HCT116 (cell line): ENCODE results near the gene MAVS. TPM values are rescaled to one million over a fixed set of nuclear protein-coding genes. Genes with fewer than 3 reads are reported as not detected.
A peak's percentile ranks its signal among the peaks of the same experiment; 100 is the strongest.

Experiments
- ATAC-seq: fragments of 200-7000 bp; cut with Tn5 transposase; 2 replicates; pipeline ENCODE4 v1.9.1; 2020; ENCODE audit warnings: mild to moderate bottlenecking, moderate library complexity
- BruUV-seq: library from RNA; stranded (reverse); fragments of 400-500 nt; replicated peaks from 2 replicates; lab custom pipeline; 2021; lab: Mats Ljungman, UMichigan
- CTCF ChIA-PET: fragments of 300-600 bp; sonication (Branson Sonifier 250); formaldehyde crosslinking; loops from one replicate; lab custom pipeline; 2021; ENCODE audit warnings: antibody characterized with exemption; lab: Charles Lee
- POLR2A ChIA-PET: fragments of 300-600, 350-600 bp; sonication (Branson Sonifier 250); formaldehyde crosslinking; loops from one replicate; lab custom pipeline; 2021; ENCODE audit warnings: antibody characterized with exemption; lab: Charles Lee
- RAD21 ChIA-PET, 2 experiments: fragments of 300-600 bp; sonication (Branson Sonifier 250); formaldehyde crosslinking; loops; one replicate each; lab custom pipeline; 2023; ENCODE audit warnings: low total read pairs in 2 of 2; ENCODE audit not compliant: uncharacterized antibody in 2 of 2, unreplicated experiment in 2 of 2, low non-redundant PET in 1 of 2; lab: Charles Lee
- DNase-seq: peaks from one replicate; pipeline ENCODE4 v3.0.0-alpha.2; 2010; ENCODE audit warnings: low read depth, low spot score
- H2AFZ ChIP-seq: fragments of 200-600 bp; shearing (Covaris generic), sonication (generic); 2 replicates; pipeline ENCODE4 v1.6.1; 2017; ENCODE audit warnings: low read depth, mixed run types, mixed read lengths, antibody characterized with exemption, low read length; ENCODE audit not compliant: poor library complexity, severe bottlenecking
- H3K27ac ChIP-seq: 2 replicates; pipeline ENCODE4 v1.5.1; 2012; ENCODE audit warnings: low read depth, low read length
- H3K27me3 ChIP-seq: fragments of 200-600 bp; sonication (generic); 2 replicates; pipeline ENCODE4 v1.6.1; 2016; ENCODE audit warnings: mixed run types, low read length, mixed read lengths; ENCODE audit not compliant: insufficient read depth
- H3K36me3 ChIP-seq, 2 experiments: fragments of 200-500 bp in 1 of 2; fragments of 200-600 bp in 1 of 2; sonication (Bioruptor generic) in 1 of 2; sonication (generic) in 1 of 2; 2 replicates each; pipeline versions ENCODE4 v1.5.1 to v1.6.1; 2014 to 2016; ENCODE audit warnings: low read length in 2 of 2, inconsistent platforms in 1 of 2, mixed read lengths in 1 of 2, mixed run types in 1 of 2; ENCODE audit not compliant: insufficient read depth in 2 of 2, control insufficient read depth in 1 of 2
- H3K4me1 ChIP-seq, 2 experiments: fragments of 200-600 bp in 1 of 2; sonication (generic) in 1 of 2; 2 replicates each; pipeline versions ENCODE4 v1.5.1 to v1.6.1; 2012 to 2017; ENCODE audit warnings: low read length in 2 of 2, inconsistent platforms in 1 of 2, mild to moderate bottlenecking in 1 of 2, mixed read lengths in 1 of 2, mixed run types in 1 of 2, moderate library complexity in 1 of 2; ENCODE audit not compliant: insufficient read depth in 2 of 2, control insufficient read depth in 1 of 2
- H3K4me2 ChIP-seq: fragments of 200-600 bp; sonication (generic); 2 replicates; pipeline ENCODE4 v1.6.1; 2017; ENCODE audit warnings: mixed run types, low read length, mixed read lengths
- H3K4me3 ChIP-seq, 2 experiments: fragments of 200-600 bp in 1 of 2; sonication (generic) in 1 of 2; replicated peaks in 1 of 2; 2 replicates each; pipeline ENCODE4 v1.5.1; 2011 to 2016; ENCODE audit warnings: low read length in 2 of 2, control low read depth in 1 of 2, low read depth in 1 of 2, mild to moderate bottlenecking in 1 of 2, mixed read lengths in 1 of 2, mixed run types in 1 of 2
- H3K79me2 ChIP-seq: fragments of 200-600 bp; sonication (generic); 2 replicates; pipeline ENCODE4 v1.6.1; 2017; ENCODE audit warnings: mild to moderate bottlenecking, mixed run types, low read length, moderate library complexity, mixed read lengths; ENCODE audit not compliant: insufficient read depth
- H3K9ac ChIP-seq: fragments of 200-600 bp; sonication (generic); 2 replicates; pipeline ENCODE4 v1.6.1; 2016; ENCODE audit warnings: low read length, mixed read lengths
- H3K9me2 ChIP-seq: fragments of 200-600 bp; sonication (generic), shearing (Covaris generic); 2 replicates; pipeline ENCODE4 v1.6.1; 2017; ENCODE audit warnings: mixed run types, mild to moderate bottlenecking, moderate library complexity; ENCODE audit not compliant: insufficient read depth
- H3K9me3 ChIP-seq, 2 experiments: fragments of 200-500 bp in 1 of 2; fragments of 200-600 bp in 1 of 2; sonication (Bioruptor generic) in 1 of 2; sonication (generic) in 1 of 2; 2 replicates each; pipeline ENCODE4 v1.6.1; 2014 to 2017; ENCODE audit warnings: low read length in 2 of 2, mixed read lengths in 2 of 2, inconsistent platforms in 1 of 2, low read depth in 1 of 2, mild to moderate bottlenecking in 1 of 2, mixed run types in 1 of 2, moderate library complexity in 1 of 2; ENCODE audit not compliant: control insufficient read depth in 1 of 2, insufficient read depth in 1 of 2
- H4K20me1 ChIP-seq: fragments of 200-600 bp; sonication (generic), shearing (Covaris generic); 2 replicates; pipeline ENCODE4 v1.6.1; 2017; ENCODE audit warnings: mixed run types, mild to moderate bottlenecking, moderate library complexity; ENCODE audit not compliant: insufficient read depth
- ATF3 ChIP-seq: IDR thresholded peaks from 2 replicates; pipeline ENCODE4 v1.6.1; 2012
- EGR1 ChIP-seq: IDR thresholded peaks from 2 replicates; pipeline ENCODE4 v1.6.1; 2012; ENCODE audit warnings: low read depth
- ELF1 ChIP-seq: IDR thresholded peaks from 2 replicates; pipeline ENCODE4 v1.6.1; 2012; ENCODE audit warnings: low read depth, borderline replicate concordance
- EZH2 ChIP-seq: fragments of 200-600 bp; sonication (generic); IDR thresholded peaks from 2 replicates; pipeline ENCODE4 v1.6.1; 2017; ENCODE audit warnings: antibody characterized with exemption, mixed run types
- EZH2phosphoT487 ChIP-seq: fragments of 200-600 bp; IDR thresholded peaks from 2 replicates; pipeline ENCODE4 v1.6.1; 2018; ENCODE audit warnings: antibody characterized with exemption, borderline replicate concordance
- JUND ChIP-seq: IDR thresholded peaks from 2 replicates; pipeline ENCODE4 v1.6.1; 2012
- MAX ChIP-seq: IDR thresholded peaks from 2 replicates; pipeline ENCODE4 v1.6.1; 2012
- POLR2A ChIP-seq: IDR thresholded peaks from 2 replicates; pipeline ENCODE4 v1.7.0; 2011; ENCODE audit warnings: borderline replicate concordance; ENCODE audit not compliant: insufficient read depth, insufficient read length; ENCODE audit errors: extremely low read depth
- POLR2AphosphoS5 ChIP-seq: IDR thresholded peaks from 2 replicates; pipeline ENCODE4 v1.6.1; 2011; ENCODE audit warnings: mild to moderate bottlenecking, low read depth, low read length, moderate library complexity
- REST ChIP-seq: IDR thresholded peaks from 2 replicates; pipeline ENCODE4 v1.6.1; 2012; ENCODE audit warnings: low read depth
- SIN3A ChIP-seq: IDR thresholded peaks from 2 replicates; pipeline ENCODE4 v1.6.1; 2012; ENCODE audit warnings: low read depth
- SP1 ChIP-seq: IDR thresholded peaks from 2 replicates; pipeline ENCODE4 v1.6.1; 2012; ENCODE audit warnings: low read depth
- SRF ChIP-seq: IDR thresholded peaks from 2 replicates; pipeline ENCODE4 v1.6.1; 2012; ENCODE audit warnings: low read depth
- TCF7L2 ChIP-seq: IDR thresholded peaks from 2 replicates; pipeline ENCODE4 v1.7.0; 2011; ENCODE audit warnings: borderline replicate concordance, inconsistent platforms; ENCODE audit not compliant: insufficient read depth, insufficient read length; ENCODE audit errors: extremely low read depth
- YY1 ChIP-seq: IDR thresholded peaks from 2 replicates; pipeline ENCODE4 v1.6.1; 2011; ENCODE audit warnings: low read length, low read depth, moderate library complexity, mild to moderate bottlenecking; ENCODE audit not compliant: insufficient replicate concordance; ENCODE audit errors: extremely low read depth
- ZNF274 ChIP-seq: fragments of 200-500 bp; sonication (Bioruptor generic); IDR thresholded peaks from 2 replicates; pipeline ENCODE4 v1.6.1; 2014; ENCODE audit warnings: mild to moderate bottlenecking, low read depth, low read length, inconsistent platforms
- intact Hi-C: fragments of 100-400 bp; cut with micrococcal nuclease; formaldehyde crosslinking; loops from 2 replicates; pipeline ENCODE4 v1.10.0; 2022
- total RNA-seq: library from RNA; stranded (reverse); gene quantifications from one replicate; pipeline ENCODE4 v1.2.1, GENCODE V29; 2021; ENCODE audit not compliant: unreplicated experiment

The MAVS gene
- total RNA-seq, 1 experiment from 2014 or later, result 60.1 TPM

GRCh38 chr20:3803289-3803688 lies 43.3 kb upstream of the MAVS start:
- intact Hi-C loops, result no loop called here
- Histone ChIP-seq H3K4me3 (no peak overlapping the region), H3K9me3 (no peaks in the 10 kb centered on the region), H3K4me2 (no peak overlapping the region), H3K36me3 (peaks cover 31 to 71% of the 10 kb centered on the region in 2 experiments), H3K79me2 (peaks cover 48% of the 10 kb centered on the region), H3K9ac (no peak overlapping the region), H3K4me1 (peaks cover 55 to 84% of the 10 kb centered on the region in 2 experiments), H3K9me2 (no peaks in the 10 kb centered on the region), H2AFZ (no peak overlapping the region), H3K27me3 (no peaks in the 10 kb centered on the region), H3K27ac (peak overlapping the region; percentile 100; the same call in 1 of the 2 replicates), H4K20me1 (no peaks in the 10 kb centered on the region)
- ATAC-seq, result no peak
- ChIA-PET POLR2A (no interaction called here), RAD21 (no interaction called here), CTCF (no interaction called here)
- BruUV-seq, result no TSS peak
- TF ChIP-seq ZNF274, result no peak
- no peak for TF ChIP-seq SP1
- TF ChIP-seq JUND, result no peak
- no peak for TF ChIP-seq ELF1
- no peak for TF ChIP-seq MAX
- TF ChIP-seq EZH2phosphoT487, result no peak
- TF ChIP-seq POLR2AphosphoS5, result no peak
- no peak for DNase-seq

- Histone ChIP-seq H3K36me3 (peaks cover 25 to 65% of the 10 kb centered on the region in 2 experiments), H3K79me2 (peaks cover 42% of the 10 kb centered on the region), H3K4me2 (no peak overlapping the region), H3K9ac (no peak overlapping the region), H4K20me1 (no peaks in the 10 kb centered on the region), H3K27ac (peak overlapping the region; percentile 100), H3K4me3 (no peak overlapping the region), H3K9me2 (no peaks in the 10 kb centered on the region), H3K4me1 (peaks cover 54 to 84% of the 10 kb centered on the region in 2 experiments), H3K27me3 (no peaks in the 10 kb centered on the region), H2AFZ (no peak overlapping the region), H3K9me3 (no peaks in the 10 kb centered on the region)
- no peak for ATAC-seq
- intact Hi-C loops, result no loop called here
- no peak for DNase-seq
- RAD21 ChIA-PET, result no interaction called here
- POLR2A ChIA-PET, result interaction anchor here (0.6 kb wide), 1 partner anchor 10 kb away, joined by 3 read pairs; no protein-coding TSS in a partner anchor
- no TSS peak for BruUV-seq
- CTCF ChIA-PET, result no interaction called here
- TF ChIP-seq SIN3A (no peak), TCF7L2 (no peak), MAX (no peak), EGR1 (no peak), YY1 (no peak), ATF3 (no peak), SRF (no peak), EZH2 (no peak), REST (no peak), POLR2A (no peak)
These were observed 42.8 kb upstream of the MAVS start for GRCh38 chr20:3803854-3804253.
